Measurements from ENCODE around the gene PTPRN2. TPM values are rescaled to one million over a fixed set of nuclear protein-coding genes. Genes with fewer than 3 reads are reported as not detected.

Gene PTPRN2
- total RNA-seq, 1 donor, result 0.09 TPM

DNA sequence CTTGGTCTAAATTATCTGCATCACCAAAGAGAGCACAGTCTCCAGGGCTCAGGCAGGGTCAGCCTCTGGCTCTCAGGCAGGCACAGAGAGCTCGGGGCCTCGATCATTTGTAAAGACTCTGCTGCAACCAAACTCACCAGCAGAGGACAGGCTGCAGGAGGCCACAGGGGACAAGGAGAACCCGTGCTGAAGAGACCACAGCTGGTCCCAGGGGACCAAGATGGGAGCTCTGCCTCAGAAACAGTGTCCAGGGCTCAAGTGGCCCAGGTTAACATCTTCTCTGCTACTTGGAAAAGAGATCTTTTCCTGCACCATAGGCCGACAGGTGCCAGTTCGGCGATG lies 543.2 kb downstream of the PTPRN2 start:
- no peak for DNase-seq (ENCODE audit: low read depth)
- no peak overlapping the region for H3K4me3 ChIP-seq (ENCODE audit: low read depth, low read length)
- TF ChIP-seq, protein P1, sequence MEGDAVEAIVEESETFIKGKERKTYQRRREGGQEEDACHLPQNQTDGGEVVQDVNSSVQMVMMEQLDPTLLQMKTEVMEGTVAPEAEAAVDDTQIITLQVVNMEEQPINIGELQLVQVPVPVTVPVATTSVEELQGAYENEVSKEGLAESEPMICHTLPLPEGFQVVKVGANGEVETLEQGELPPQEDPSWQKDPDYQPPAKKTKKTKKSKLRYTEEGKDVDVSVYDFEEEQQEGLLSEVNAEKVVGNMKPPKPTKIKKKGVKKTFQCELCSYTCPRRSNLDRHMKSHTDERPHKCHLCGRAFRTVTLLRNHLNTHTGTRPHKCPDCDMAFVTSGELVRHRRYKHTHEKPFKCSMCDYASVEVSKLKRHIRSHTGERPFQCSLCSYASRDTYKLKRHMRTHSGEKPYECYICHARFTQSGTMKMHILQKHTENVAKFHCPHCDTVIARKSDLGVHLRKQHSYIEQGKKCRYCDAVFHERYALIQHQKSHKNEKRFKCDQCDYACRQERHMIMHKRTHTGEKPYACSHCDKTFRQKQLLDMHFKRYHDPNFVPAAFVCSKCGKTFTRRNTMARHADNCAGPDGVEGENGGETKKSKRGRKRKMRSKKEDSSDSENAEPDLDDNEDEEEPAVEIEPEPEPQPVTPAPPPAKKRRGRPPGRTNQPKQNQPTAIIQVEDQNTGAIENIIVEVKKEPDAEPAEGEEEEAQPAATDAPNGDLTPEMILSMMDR (IDR thresholded peaks at IDR 0.05; ENCODE audit: insufficient read depth, low read length), result no peak

DNA sequence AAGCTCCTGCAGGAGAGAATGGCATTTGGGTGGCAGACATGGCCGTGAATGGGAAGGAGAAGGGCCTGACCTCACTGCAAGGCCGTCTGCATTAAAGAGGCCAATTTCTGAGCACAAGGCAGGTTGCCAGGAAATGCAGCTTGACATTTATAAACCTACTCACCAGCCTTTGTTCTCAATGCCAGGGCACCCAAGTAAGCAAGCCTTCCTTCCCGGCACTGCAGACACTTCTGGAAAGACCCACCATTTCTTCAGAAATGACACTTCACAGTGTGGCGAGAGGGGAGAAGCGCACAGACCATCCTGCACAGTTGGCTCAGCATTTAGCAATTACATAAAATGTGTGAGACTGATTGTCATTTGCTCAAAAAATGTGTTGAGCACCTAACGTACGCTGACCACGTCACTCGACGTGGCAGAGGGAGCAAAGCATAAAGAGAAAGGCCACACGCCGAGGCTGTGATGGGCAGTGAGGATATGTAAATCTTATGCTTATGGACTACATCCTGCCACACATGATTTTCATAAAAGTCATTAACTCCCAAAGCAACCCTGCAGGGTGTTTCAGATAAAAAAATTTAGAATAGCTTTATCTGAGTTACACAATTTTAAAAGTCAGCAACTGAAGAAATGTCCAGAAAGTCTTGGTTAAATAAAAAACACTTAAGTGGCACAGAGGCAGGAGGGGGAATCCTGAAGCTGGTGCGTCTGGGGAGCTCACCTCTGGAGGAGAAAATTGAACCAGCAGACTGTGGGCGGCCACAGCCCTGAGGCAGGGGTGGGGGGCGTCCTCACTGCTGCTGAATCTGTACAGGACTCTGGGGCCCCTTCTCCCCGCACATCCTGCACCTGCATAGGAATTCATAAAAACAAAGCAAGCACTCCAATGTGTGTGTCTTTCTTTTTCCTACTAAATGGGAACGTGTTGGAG lies 543.8 kb downstream of the PTPRN2 start:
- DNase-seq (ENCODE audit: low read depth), result no peak
- no peak overlapping the region for H3K4me3 ChIP-seq (ENCODE audit: low read depth, low read length)
- TF ChIP-seq, protein P1 (IDR thresholded peaks at IDR 0.05; ENCODE audit: insufficient read depth, low read length), result no peak

DNA sequence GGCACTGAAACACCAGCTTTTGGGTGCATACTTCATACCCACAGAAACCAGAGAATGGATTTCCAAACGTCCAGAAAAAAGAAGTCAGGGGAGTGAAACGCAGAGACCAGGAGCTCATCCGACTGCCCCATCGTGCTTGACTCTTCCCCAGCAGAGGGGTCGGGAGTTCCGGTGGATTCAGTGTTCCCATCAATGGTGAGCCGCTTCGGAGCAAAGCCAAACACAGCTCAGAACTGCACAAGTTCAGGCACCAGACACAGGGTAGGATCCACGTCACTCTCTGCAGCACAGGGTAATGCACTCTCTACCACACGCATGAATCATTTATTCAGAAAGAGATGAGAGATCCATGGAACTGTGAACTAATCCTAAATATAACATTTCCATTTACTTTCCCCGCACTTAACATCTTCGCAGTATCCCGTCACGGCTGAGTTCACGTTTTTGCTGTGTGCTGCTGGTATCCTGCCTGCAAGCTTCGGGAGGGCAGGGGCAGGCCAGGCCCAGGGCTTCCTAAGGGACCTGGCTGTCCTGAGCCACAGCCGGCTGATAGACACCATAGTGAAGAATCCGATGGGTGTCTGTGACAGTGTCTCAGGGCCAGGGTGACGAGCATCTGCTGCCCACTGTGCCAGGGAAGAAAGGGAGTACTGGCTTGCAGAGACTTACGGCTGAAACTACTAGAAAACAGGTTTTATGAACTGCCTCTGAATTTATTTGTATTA lies 545.3 kb downstream of the PTPRN2 start:
- no peak overlapping the region for H3K4me3 ChIP-seq (ENCODE audit: low read depth, low read length)
- DNase-seq (ENCODE audit: low read depth), result no peak
- TF ChIP-seq, protein P1 (IDR thresholded peaks at IDR 0.05; ENCODE audit: insufficient read depth, low read length), result no peak

DNA sequence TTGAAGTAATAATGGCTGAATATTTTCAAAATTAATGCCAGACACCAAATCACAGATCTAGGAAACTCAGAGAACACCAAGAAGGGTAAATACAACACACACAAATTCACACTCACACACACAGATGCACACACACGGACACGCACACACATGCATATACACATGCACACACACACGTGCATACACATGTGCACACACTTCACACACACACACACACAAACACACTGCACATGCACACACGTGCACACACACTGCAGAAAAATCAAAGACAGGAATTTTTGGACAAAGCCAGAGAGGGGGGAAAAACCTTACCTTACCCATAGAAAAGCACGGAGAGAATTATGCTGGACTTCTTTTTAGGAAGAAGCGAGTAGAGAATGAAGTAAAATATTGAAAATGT lies 547.4 kb downstream of the PTPRN2 start:
- no peak for DNase-seq (ENCODE audit: low read depth)
- TF ChIP-seq, protein P1 (IDR thresholded peaks at IDR 0.05; ENCODE audit: insufficient read depth, low read length), result no peak
- H3K4me3 ChIP-seq (ENCODE audit: low read depth, low read length), result no peak overlapping the region

DNA sequence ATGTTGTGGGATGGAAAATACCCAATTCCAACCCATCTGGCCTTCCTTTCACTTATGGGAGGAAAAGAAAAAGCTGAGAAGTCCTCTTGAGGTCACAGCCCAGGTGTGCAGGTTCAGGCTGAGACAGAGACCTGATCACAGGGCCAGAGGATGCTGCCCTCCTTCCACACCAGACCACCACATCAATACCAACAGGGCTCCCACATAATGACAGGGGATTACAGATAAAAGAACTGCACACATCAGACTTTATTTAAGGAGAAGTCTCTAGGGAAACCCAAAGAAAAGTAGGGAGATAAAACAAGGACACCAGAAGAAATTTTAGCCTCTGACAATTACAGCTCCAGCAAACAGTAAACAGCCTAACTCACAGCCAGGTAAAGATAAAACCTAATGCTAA lies 548.4 kb downstream of the PTPRN2 start:
- no peak for DNase-seq (ENCODE audit: low read depth)
- TF ChIP-seq, protein P1 (IDR thresholded peaks at IDR 0.05; ENCODE audit: insufficient read depth, low read length), result no peak

DNA sequence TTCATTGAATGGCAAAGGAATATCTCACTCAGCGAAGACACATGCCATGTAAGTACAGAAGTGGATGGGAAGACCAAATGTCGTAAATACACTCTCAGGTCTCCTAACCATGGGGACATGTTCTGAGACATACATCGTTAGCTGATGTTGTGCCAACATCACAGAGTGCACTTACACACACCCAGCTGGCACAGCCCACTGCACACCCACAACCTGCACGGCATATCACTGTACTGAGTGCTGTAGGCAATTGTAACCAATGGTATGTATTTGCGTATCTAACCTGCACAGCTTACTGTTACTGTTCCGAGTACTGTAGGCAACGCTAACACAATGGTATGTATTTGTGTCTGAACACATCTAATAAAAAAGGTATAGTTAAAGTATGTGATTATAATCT lies 550.4 kb downstream of the PTPRN2 start:
- TF ChIP-seq, protein P1 (IDR thresholded peaks at IDR 0.05; ENCODE audit: insufficient read depth, low read length), result no peak
- no peak for DNase-seq (ENCODE audit: low read depth)
- H3K4me3 ChIP-seq (ENCODE audit: low read depth, low read length), result no peak overlapping the region

More for the DNA sequence above, 548.4 kb downstream of the PTPRN2 start:
- H3K4me3 ChIP-seq (ENCODE audit: low read depth, low read length), result no peak overlapping the region

All from fibroblast of the aortic adventitia (primary cell).